Activated T-helper 17 cell treated with anti-CD3 and anti-CD28 coated beads, Interleukin-2, amount 50 U/mL, for 72 hours (primary cell): Measurements from ENCODE around the gene FIS1. TPM values are rescaled to one million over a fixed set of nuclear protein-coding genes. Genes with fewer than 3 reads are reported as not detected.

Experiments
- ATAC-seq: fragments of 150-1000 bp; cut with Tn5 transposase; replicated peaks from 2 replicates; pipeline ENCODE4 v1.10.0; 2021; ENCODE audit warnings: mild to moderate bottlenecking, moderate library complexity
- H3K27ac Mint-ChIP-seq: one replicate; pipeline ENCODE4 v1.8.0; 2022; ENCODE audit warnings: mixed read lengths
- H3K27me3 Mint-ChIP-seq: one replicate; pipeline ENCODE4 v1.8.0; 2022; ENCODE audit warnings: mixed read lengths
- H3K36me3 Mint-ChIP-seq: one replicate; pipeline ENCODE4 v1.8.0; 2022; ENCODE audit warnings: low read depth, mild to moderate bottlenecking, mixed read lengths
- H3K4me1 Mint-ChIP-seq: one replicate; pipeline ENCODE4 v1.8.0; 2022; ENCODE audit warnings: mixed read lengths
- H3K4me3 Mint-ChIP-seq: one replicate; pipeline ENCODE4 v1.8.0; 2022; ENCODE audit warnings: mild to moderate bottlenecking, mixed read lengths
- H3K9me3 Mint-ChIP-seq: one replicate; pipeline ENCODE4 v1.8.0; 2022; ENCODE audit warnings: mixed read lengths
- total RNA-seq, 2 donors: library from RNA; stranded (reverse); gene quantifications; one replicate each; pipeline ENCODE4 v1.2.3, GENCODE V29; 2022

The FIS1 gene
- total RNA-seq, 2 donors from 2014 or later, result 69.0 to 82.6 TPM

DNA sequence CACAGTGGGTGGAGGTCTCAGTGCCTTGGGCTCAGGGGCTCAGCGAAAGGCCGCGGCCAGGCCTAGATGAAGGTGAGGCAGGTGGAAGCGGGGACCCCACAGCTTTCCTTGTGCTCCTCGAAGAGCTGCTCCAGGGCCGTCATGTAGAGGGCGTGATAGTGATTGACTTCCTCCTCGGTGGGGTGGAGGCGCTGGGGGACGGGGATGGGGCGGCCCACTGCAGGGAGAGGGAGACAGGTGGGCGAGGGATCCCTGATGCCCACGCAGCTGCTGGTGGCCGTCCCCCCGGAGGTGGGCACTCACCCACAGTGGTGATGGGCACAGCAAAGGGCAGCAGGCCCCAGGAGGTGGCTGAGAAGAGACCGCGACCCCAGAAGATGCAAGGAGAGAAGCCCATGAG lies 49.0 kb downstream of the FIS1 start:
- H3K9me3 Mint-ChIP-seq, result no peaks in the 10 kb centered on the region
- H3K27me3 Mint-ChIP-seq, result peaks cover 8% of the 10 kb centered on the region
- no peaks in the 10 kb centered on the region for H3K36me3 Mint-ChIP-seq
- no peak overlapping the region for H3K4me3 Mint-ChIP-seq
- H3K4me1 Mint-ChIP-seq, result no peaks in the 10 kb centered on the region
- no peak for ATAC-seq
- no peak overlapping the region for H3K27ac Mint-ChIP-seq

Other genes with a start within 250 kb of the FIS1 start
- not detected for gene MUC17, start 225.0 kb downstream of the FIS1 start, total RNA-seq
- gene TRIM56, start 159.6 kb downstream of the FIS1 start, total RNA-seq, result 10 to 100 TPM; 45.4 to 55.5 TPM
- 1 to 10 TPM in 1 of 2 donors, under 1 TPM in 1; 0.30 to 4.5 TPM for gene SERPINE1, start 118.0 kb downstream of the FIS1 start, total RNA-seq
- gene AP1S1, start 90.6 kb downstream of the FIS1 start, total RNA-seq, result 10 to 100 TPM; 27.4 to 59.8 TPM
- gene VGF, start 79.5 kb downstream of the FIS1 start, total RNA-seq, result under 1 TPM; 0.13 to 0.48 TPM
- not detected for gene NAT16, start 64.8 kb downstream of the FIS1 start, total RNA-seq
- not detected for gene MOGAT3, start 44.0 kb downstream of the FIS1 start, total RNA-seq
- gene PLOD3, start 27.5 kb downstream of the FIS1 start, total RNA-seq, result 10 to 100 TPM; 55.6 to 69.6 TPM
- 10 to 100 TPM; 49.3 to 56.8 TPM for gene ZNHIT1, start 26.9 kb downstream of the FIS1 start, total RNA-seq
- gene CLDN15, start 7.3 kb downstream of the FIS1 start, total RNA-seq, result 10 to 100 TPM; 20.0 to 23.1 TPM
- 1 to 10 TPM; 3.4 to 8.2 TPM for gene IFT22, start 76.7 kb upstream of the FIS1 start, total RNA-seq
- gene COL26A1, start 117.8 kb upstream of the FIS1 start, total RNA-seq, result not detected